Cardiac muscle cell (in vitro differentiated cells and primary cell): ENCODE data around the gene ACKR3. TPM values are rescaled to one million over a fixed set of nuclear protein-coding genes. Genes with fewer than 3 reads are reported as not detected.

Experiments
- DNase-seq, 2 donors: peaks; one replicate each; pipeline versions ENCODE4 v3.0.0 to v3.0.0-alpha.2; 2010 to 2017; ENCODE audit warnings: low read depth in 1 of 2, low spot score in 1 of 2
- H3K27ac ChIP-seq: fragments of 200-600 bp; sonication (generic); 2 replicates; pipeline ENCODE4 v1.5.1; 2016
- H3K27me3 ChIP-seq: fragments of 200-600 bp; sonication (generic); 2 replicates; pipeline ENCODE4 v1.6.0; 2016; ENCODE audit warnings: control low read depth
- H3K36me3 ChIP-seq: fragments of 200-600 bp; sonication (generic); 2 replicates; pipeline ENCODE4 v1.5.1; 2016; ENCODE audit warnings: control low read depth
- H3K4me1 ChIP-seq: fragments of 200-600 bp; sonication (generic); 2 replicates; pipeline ENCODE4 v1.8.1; 2017; ENCODE audit warnings: low read depth, mild to moderate bottlenecking, mixed run types
- H3K4me3 ChIP-seq: fragments of 200-600 bp; sonication (generic); 2 replicates; pipeline ENCODE4 v1.5.1; 2016; ENCODE audit warnings: mild to moderate bottlenecking
- H3K9me3 ChIP-seq: fragments of 200-600 bp; sonication (generic); 2 replicates; pipeline ENCODE4 v1.5.1; 2017; ENCODE audit warnings: low read depth, mild to moderate bottlenecking, control low read depth
- CTCF ChIP-seq: IDR thresholded peaks from 2 replicates; pipeline ENCODE4 v1.5.1; 2012; ENCODE audit warnings: low read depth, mild to moderate bottlenecking, low read length
- polyA plus RNA-seq: library from polyadenylated mRNA; unstranded; fragments of >200 nt; fragmentation: Nextera tagmentation; extraction: Ambion mirVana; gene quantifications from 2 replicates; pipeline ENCODE4 v1.2.1, GENCODE V29; 2016
- total RNA-seq: library from RNA; depleted of rRNA; stranded (reverse); fragments of >200 nt; gene quantifications from 2 replicates; pipeline ENCODE4 v1.2.3, GENCODE V29; 2016

Gene ACKR3
- total and polyA plus RNA-seq, 2 experiments from 2014 or later = 2.5 to 5.7 TPM

DNA sequence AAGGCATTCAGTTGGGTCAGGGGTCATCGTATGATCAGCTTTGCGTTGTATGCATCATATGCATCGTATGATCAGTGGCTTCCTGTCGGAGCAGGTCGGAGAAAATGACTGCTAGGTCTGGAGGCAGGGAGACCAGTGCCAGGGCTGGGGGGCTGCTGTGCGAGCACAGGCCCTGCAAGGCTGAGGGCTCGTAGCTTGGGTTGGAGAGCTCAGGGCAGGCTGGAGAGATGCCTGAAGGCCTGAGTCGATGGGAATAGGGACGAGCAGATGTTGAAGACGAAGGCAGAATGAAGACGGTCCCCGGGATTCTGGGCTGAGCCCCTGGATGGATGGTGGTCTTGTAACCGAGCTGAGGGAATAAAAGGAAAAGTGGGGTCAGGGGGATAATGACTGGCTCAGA lies 25.3 kb upstream of the ACKR3 start:
- H3K36me3 ChIP-seq = no peaks in the 10 kb centered on the region
- no peaks in the 10 kb centered on the region for H3K4me1 ChIP-seq
- TF ChIP-seq CTCF = no peak
- no peak overlapping the region for H3K4me3 ChIP-seq
- H3K9me3 ChIP-seq = no peaks in the 10 kb centered on the region
- H3K27me3 ChIP-seq = no peaks in the 10 kb centered on the region
- DNase-seq = no peak
- H3K27ac ChIP-seq = no peak overlapping the region

DNA sequence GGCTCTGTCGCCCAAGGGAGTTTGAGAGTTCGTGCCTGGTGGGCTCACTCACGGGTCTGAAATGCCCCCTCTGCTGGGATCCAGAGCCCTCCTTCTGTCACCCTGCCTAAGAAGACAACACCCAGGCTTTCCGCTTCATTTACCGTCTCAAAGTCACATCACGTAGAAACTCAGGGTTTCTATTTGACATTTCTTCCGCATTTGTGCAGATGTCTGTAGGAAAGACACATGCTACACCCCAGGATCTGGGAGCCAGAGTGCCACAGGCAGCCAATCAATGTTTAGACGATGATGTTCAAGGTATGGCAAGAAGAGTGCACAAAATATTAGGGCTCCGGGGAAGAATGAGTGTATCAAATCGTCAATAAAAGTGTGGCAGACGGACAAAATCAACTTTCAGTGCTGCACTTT lies 24.4 kb upstream of the ACKR3 start:
- no peak for TF ChIP-seq CTCF
- no peaks in the 10 kb centered on the region for H3K36me3 ChIP-seq
- H3K27me3 ChIP-seq = no peaks in the 10 kb centered on the region
- no peaks in the 10 kb centered on the region for H3K4me1 ChIP-seq
- H3K9me3 ChIP-seq = no peaks in the 10 kb centered on the region
- H3K27ac ChIP-seq = no peak overlapping the region
- no peak for DNase-seq
- no peak overlapping the region for H3K4me3 ChIP-seq

- no peak overlapping the region for H3K4me3 ChIP-seq
- H3K9me3 ChIP-seq = no peaks in the 10 kb centered on the region
- H3K27ac ChIP-seq = no peak overlapping the region
- no peaks in the 10 kb centered on the region for H3K4me1 ChIP-seq
- TF ChIP-seq CTCF = no peak
- no peaks in the 10 kb centered on the region for H3K36me3 ChIP-seq
- H3K27me3 ChIP-seq = no peaks in the 10 kb centered on the region
- DNase-seq = peak in 1 of 2 donors; percentile 33
Observed at GRCh38 chr2:236545814-236546480, 23.7 kb upstream of the ACKR3 start.

GRCh38 chr2:236546561-236547002 lies 23.0 kb upstream of the ACKR3 start:
- no peaks in the 10 kb centered on the region for H3K4me1 ChIP-seq
- no peaks in the 10 kb centered on the region for H3K36me3 ChIP-seq
- no peak for TF ChIP-seq CTCF
- no peak overlapping the region for H3K4me3 ChIP-seq
- H3K27me3 ChIP-seq = no peaks in the 10 kb centered on the region
- no peak overlapping the region for H3K27ac ChIP-seq
- no peak for DNase-seq
- no peaks in the 10 kb centered on the region for H3K9me3 ChIP-seq

DNA sequence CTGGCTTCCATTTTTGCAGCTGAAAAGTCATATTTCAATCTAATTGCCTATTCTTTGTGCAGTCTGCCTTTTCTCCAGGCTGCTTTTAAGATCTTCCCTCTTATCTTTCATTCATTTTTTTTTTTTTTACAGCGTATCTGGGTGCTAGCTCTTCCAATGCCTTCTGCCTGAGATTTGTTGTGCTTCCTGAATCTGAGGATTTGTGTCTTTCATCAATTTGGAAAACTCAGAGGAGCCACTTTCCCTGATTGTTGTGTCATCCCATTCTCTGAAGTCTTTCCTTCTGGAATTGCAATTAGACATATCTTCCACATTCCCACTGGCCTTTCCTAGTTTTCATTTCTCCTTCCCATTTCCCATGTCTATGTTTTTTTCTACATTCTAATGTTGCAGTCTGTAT lies 21.9 kb upstream of the ACKR3 start:
- DNase-seq = no peak
- no peak for TF ChIP-seq CTCF
- Histone ChIP-seq H3K27me3 (no peaks in the 10 kb centered on the region), H3K9me3 (no peaks in the 10 kb centered on the region), H3K36me3 (no peaks in the 10 kb centered on the region), H3K4me3 (no peak overlapping the region), H3K27ac (no peak overlapping the region), H3K4me1 (peaks cover 4% of the 10 kb centered on the region)
